ENCODE results near the gene NCR3LG1.

The NCR3LG1 gene

GRCh38 chr11:17351510-17352176 is at the start of gene NCR3LG1:
Gene NCR3LG1, plus strand, starts transcription at chr11:17351800. Its CDS starts 170 bp downstream, at chr11:17351970.
- DNase-seq (ENCODE audit: low spot score) = peak; percentile 47

GRCh38 chr11:17313349-17314231 is 38.0 kb upstream of the NCR3LG1 start:
- DNase-seq (ENCODE audit: low spot score) = no peak

GRCh38 chr11:17314232-17314547 is 37.4 kb upstream of the NCR3LG1 start:
- DNase-seq (ENCODE audit: low spot score) = no peak

DNA sequence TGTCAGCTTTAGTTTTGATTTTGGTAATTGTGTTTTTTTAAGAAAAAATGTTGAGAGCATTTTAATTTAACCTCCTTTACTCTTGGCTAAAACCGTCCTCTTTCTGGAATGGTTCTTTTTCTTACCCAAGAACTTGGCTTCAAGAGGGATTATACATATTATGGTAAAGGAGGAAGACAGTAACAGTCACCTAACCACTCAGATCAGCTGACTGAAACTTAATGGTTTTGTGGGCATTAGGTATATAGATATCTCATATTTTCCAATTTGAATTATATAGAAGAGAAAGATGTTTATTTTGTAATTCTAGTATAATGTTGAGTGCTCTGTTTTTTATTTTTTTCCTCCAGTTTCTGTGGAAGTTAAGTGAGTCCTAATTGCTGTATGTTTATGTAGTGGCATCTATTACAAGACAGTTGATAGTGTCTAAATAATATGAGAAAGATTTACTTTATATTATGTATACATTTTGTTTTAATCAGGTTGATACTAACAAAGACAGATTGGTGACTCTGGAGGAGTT is 36.6 kb upstream of the NCR3LG1 start:
- no peak for DNase-seq (ENCODE audit: low spot score)

- no peak for DNase-seq (ENCODE audit: low spot score)
Measured at GRCh38 chr11:17328871-17329494, 22.6 kb upstream of the NCR3LG1 start.

DNA sequence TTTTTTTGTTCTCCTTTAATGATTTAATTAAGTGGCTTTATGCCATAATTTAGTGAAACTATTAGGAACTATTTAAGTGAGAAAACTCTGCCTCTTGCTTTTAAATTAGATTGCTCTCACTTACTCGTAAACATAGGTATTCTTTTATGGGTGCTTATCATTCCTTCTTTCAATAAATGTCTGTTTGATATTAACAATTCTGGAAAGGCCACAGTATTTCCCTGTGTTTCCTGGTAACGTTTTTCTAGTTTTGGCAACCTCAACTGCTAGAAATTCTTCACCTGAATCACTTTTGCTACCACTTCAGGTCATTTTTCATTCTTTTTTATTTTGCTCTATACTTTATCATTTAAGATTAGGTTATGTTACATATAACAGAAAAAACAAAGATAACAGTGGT is 19.9 kb upstream of the NCR3LG1 start:
- DNase-seq (ENCODE audit: low spot score) = no peak

GRCh38 chr11:17333799-17334586 is 17.6 kb upstream of the NCR3LG1 start:
- DNase-seq (ENCODE audit: low spot score) = peak; percentile 6

GRCh38 chr11:17343257-17343656 is 8.3 kb upstream of the NCR3LG1 start:
- DNase-seq (ENCODE audit: low spot score) = no peak

GRCh38 chr11:17343907-17344306 is 7.7 kb upstream of the NCR3LG1 start:
- DNase-seq (ENCODE audit: low spot score) = no peak

- DNase-seq (ENCODE audit: low spot score) = no peak
Measured at GRCh38 chr11:17347676-17348075, 3.9 kb upstream of the NCR3LG1 start.

DNA sequence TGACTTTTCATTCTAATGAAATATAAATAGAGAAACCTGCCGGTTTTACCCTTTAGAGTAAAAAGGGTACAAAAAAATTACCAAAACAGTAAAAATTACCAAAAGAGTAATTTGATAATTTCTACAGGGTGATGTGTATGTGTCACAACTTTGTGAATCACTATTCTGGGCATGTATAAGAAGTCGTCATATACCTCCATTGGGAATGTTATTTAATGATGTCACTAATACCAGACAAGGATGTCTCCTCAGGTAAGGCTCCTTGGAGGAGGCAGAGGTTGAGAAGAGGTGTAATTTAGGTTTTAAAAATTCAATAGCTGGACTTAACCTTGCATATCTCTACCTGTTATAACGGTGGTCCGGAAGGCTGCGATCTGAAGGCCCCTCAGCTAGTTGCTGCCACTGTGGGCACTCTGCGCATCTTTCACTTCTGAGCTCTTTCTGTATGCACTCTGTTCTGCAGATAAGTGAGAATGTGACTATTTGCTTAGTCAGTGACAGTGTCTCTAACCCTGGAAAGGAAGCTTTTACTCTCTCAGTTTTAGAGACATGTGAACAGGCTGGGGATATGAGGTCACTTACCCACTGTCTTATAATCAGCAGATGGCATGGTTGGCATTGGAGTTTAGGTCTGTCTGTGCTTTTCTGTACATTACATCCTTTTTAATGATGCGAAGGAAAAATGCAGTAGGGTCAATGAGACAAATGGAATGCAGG is 987 bp upstream of the NCR3LG1 start:
- no peak for DNase-seq (ENCODE audit: low spot score)

- no peak for DNase-seq (ENCODE audit: low spot score)
Measured at GRCh38 chr11:17351172-17351509, 459 bp upstream of the NCR3LG1 start.

DNA sequence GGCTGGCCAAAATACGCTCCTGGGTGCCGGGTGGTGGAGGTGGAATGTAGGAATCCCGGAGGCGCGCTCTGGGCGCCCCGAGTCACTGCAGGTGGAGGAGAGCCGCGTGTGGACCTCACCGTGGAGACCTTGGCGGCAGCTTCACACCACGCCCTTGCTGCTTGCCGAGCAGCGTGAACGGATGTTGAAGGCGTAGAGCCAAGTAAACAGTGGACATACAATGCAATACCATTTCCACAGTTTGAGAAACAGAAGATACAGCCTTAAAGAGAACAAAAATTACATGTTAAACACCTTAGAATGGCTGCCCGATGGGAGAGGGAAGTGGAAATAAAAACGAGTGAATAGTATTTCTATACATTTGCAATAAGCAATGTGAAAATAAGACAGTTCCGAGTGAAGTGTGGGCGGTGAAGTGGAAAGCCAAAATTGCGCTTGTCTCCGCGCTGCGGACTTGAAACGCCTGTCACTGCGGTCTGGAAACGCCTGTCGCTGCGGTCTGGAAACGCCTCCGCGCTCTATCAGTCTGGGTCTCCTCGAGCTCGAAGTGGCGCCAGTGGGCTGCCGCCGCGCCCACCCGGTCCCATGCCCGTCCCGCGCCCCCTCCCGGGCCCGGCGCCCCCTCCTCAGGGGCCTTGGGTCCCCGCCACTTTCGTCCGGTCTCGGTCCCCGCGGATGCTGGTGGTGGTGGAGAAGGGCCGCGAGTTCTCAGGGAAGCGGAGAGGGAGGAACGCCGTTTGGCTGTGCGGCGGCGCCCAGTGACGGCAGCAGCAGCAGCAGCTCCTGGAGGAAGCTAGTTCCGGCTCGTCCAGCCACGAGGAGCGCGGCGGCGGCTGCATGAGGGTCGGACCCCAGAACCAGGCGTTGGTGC is 1.6 kb downstream of the NCR3LG1 start:
- DNase-seq (ENCODE audit: low spot score) = peak; percentile 31

GRCh38 chr11:17353821-17354600 is 2.4 kb downstream of the NCR3LG1 start:
- DNase-seq (ENCODE audit: low spot score) = no peak

GRCh38 chr11:17354601-17354991 is 3.0 kb downstream of the NCR3LG1 start:
- peak; percentile 81 for DNase-seq (ENCODE audit: low spot score)

DNA sequence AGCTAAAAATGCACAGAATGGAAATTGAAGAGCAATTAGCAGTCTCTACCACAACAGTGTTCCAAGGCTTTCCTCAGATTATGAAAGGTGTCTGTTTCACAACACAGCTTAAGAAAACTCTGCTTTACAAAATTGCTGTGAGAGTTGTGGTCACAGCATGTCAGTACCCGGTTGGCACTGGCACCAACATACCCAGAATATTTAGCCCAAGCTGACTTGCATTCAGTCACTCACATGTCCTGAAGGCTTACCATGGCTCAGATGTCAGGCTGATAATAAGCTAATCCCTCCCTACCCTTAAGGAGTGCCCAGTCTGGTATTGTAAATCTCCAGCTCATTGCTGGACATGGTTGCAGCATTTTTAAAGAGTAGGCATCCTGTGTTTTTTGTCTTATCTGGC is 14.9 kb downstream of the NCR3LG1 start:
- DNase-seq (ENCODE audit: low spot score) = no peak

- DNase-seq (ENCODE audit: low spot score) = no peak
Measured at GRCh38 chr11:17368551-17368950, 17.0 kb downstream of the NCR3LG1 start.

GRCh38 chr11:17369094-17369493 is 17.5 kb downstream of the NCR3LG1 start:
- DNase-seq (ENCODE audit: low spot score) = no peak

DNA sequence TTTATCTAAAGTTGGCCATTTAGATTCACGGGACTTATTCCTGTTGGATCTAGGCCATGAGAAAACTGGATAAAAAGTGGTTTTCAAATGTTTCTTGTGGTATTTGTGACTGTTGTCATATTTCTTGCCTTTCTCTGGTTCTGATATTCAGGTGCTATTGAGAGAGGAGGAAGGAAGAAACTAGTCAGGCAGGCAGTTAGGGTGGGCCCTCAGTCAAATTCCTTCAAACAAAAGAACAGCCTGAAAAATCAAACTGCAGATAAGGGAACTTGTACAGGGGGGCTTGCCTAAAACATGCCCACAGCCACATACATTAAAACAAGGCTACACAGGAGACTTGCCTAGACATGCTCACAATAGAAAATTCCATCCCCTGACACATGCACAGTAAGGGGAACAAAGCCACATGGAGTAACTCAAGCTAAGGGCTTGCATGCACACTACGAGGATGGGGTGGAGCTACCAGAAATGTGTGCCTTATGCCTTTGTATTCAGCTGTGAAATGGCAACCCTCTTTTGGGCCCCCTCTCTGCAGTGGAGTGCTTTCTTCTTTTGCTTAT is 18.2 kb downstream of the NCR3LG1 start:
- DNase-seq (ENCODE audit: low spot score) = no peak

Measured in CD4-positive, alpha-beta T cell treated with Interleukin-2 at 100 ng/mL for 4 hours (primary cell).